ENCODE results near the gene PRICKLE2.

DNA sequence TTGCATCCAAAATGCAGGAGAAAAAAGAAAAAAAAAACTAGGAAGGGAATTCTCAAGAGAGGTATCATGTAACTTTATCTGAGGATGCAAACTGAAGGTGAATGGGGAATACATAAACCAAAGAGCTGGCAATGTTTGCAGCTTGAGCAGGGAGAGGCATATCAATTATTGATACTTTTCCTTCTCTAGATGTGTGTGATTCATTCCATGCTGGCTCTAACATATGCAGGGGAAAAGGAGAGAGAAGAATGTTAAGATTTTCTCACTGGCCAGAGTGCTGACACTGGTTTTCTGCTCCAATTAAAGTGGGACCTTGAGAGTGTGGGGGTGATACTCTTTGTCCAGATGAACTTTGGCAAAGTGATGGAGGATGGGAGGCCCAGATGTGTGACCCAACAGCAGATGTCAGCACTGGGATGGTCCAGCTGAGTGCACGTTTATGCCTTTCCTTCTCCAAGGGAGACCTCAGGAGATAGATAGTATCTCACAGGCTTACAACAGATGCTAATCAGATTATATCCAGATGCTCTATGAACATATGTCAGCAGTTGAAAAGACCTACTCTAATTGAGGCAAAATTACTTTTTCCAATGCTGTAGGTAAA, 152.0 kb downstream of the PRICKLE2 start:
- TF ChIP-seq, protein P1, sequence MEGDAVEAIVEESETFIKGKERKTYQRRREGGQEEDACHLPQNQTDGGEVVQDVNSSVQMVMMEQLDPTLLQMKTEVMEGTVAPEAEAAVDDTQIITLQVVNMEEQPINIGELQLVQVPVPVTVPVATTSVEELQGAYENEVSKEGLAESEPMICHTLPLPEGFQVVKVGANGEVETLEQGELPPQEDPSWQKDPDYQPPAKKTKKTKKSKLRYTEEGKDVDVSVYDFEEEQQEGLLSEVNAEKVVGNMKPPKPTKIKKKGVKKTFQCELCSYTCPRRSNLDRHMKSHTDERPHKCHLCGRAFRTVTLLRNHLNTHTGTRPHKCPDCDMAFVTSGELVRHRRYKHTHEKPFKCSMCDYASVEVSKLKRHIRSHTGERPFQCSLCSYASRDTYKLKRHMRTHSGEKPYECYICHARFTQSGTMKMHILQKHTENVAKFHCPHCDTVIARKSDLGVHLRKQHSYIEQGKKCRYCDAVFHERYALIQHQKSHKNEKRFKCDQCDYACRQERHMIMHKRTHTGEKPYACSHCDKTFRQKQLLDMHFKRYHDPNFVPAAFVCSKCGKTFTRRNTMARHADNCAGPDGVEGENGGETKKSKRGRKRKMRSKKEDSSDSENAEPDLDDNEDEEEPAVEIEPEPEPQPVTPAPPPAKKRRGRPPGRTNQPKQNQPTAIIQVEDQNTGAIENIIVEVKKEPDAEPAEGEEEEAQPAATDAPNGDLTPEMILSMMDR (optimal IDR thresholded peaks at IDR 0.05 in 1 of 3, IDR thresholded peaks at IDR 0.05 in 1 of 3, conservative IDR thresholded peaks at IDR 0.05 in 1 of 3; ENCODE audit: extremely low read depth in 1 of 3, insufficient read depth in 2 of 3, low read length in 3 of 3) = peak in 1 of 3 experiments; percentile 41
- no peak for TF ChIP-seq EZH2 (IDR thresholded peaks at IDR 0.05; ENCODE audit: low read length)
